Mesenchymal stem cell (in vitro differentiated cells and primary cell): ENCODE data around the gene MRTFA.

ENCODE experiments used
- DNase-seq: peaks from one replicate; pipeline ENCODE4 v3.0.0-alpha.2; 2013
- H2AFZ ChIP-seq: one replicate; pipeline ENCODE4 v1.6.1; 2013; ENCODE audit warnings: low read depth, mild to moderate bottlenecking, control low read depth, inconsistent platforms, low read length, moderate library complexity
- H2AK5ac ChIP-seq: 2 replicates; pipeline ENCODE4 v1.6.1; 2013; ENCODE audit warnings: low read length, moderate library complexity, mild to moderate bottlenecking, inconsistent platforms; ENCODE audit not compliant: severe bottlenecking
- H2BK120ac ChIP-seq: one replicate; pipeline ENCODE4 v1.6.1; 2013; ENCODE audit warnings: low read depth, mild to moderate bottlenecking, inconsistent platforms, low read length, moderate library complexity
- H2BK12ac ChIP-seq, 2 experiments: one replicate each; pipeline ENCODE4 v1.6.1; 2013; ENCODE audit warnings: inconsistent platforms in 2 of 2, low read length in 2 of 2, mild to moderate bottlenecking in 2 of 2, moderate library complexity in 2 of 2, control low read depth in 1 of 2
- H2BK15ac ChIP-seq: one replicate; pipeline ENCODE4 v1.6.1; 2013; ENCODE audit warnings: mild to moderate bottlenecking, low read depth, inconsistent platforms; ENCODE audit not compliant: poor library complexity, severe bottlenecking
- H2BK5ac ChIP-seq: 2 replicates; pipeline ENCODE4 v1.6.1; 2013; ENCODE audit warnings: low read depth, mild to moderate bottlenecking, low read length, control low read depth, inconsistent platforms; ENCODE audit not compliant: poor library complexity, severe bottlenecking
- H3K14ac ChIP-seq, 2 experiments: one replicate each; pipeline ENCODE4 v1.6.1; 2013; ENCODE audit warnings: inconsistent platforms in 2 of 2, low read length in 2 of 2, control low read depth in 1 of 2, mild to moderate bottlenecking in 1 of 2, moderate library complexity in 1 of 2
- H3K18ac ChIP-seq, 2 experiments: one replicate each; pipeline ENCODE4 v1.6.1; 2013; ENCODE audit warnings: inconsistent platforms in 2 of 2, low read length in 2 of 2, control low read depth in 1 of 2, low read depth in 1 of 2, mild to moderate bottlenecking in 1 of 2
- H3K23ac ChIP-seq, 2 experiments: one replicate each; pipeline ENCODE4 v1.6.1; 2013; ENCODE audit warnings: inconsistent platforms in 2 of 2, low read length in 2 of 2, mild to moderate bottlenecking in 2 of 2, moderate library complexity in 2 of 2, control low read depth in 1 of 2
- H3K27ac ChIP-seq: 2 replicates; pipeline ENCODE4 v1.5.1; 2013; ENCODE audit warnings: mild to moderate bottlenecking, moderate library complexity, low read length, control low read depth, inconsistent platforms; ENCODE audit not compliant: poor library complexity, severe bottlenecking
- H3K27me3 ChIP-seq, 2 experiments: 2 replicates each; pipeline versions ENCODE4 v1.6.1 to v1.7.0; 2013; ENCODE audit warnings: low read length in 2 of 2, mild to moderate bottlenecking in 2 of 2, moderate library complexity in 2 of 2, control low read depth in 1 of 2, inconsistent platforms in 1 of 2; ENCODE audit not compliant: control insufficient read depth in 1 of 2, insufficient read depth in 1 of 2
- H3K36me3 ChIP-seq, 2 experiments: 2 replicates each; pipeline versions ENCODE4 v1.6.1 to v1.7.0; 2013; ENCODE audit warnings: low read length in 2 of 2, control low read depth in 1 of 2, inconsistent platforms in 1 of 2, low read depth in 1 of 2, mild to moderate bottlenecking in 1 of 2; ENCODE audit not compliant: insufficient read depth in 2 of 2, control insufficient read depth in 1 of 2
- H3K4ac ChIP-seq, 2 experiments: one replicate each; pipeline ENCODE4 v1.6.1; 2013; ENCODE audit warnings: inconsistent platforms in 2 of 2, low read length in 2 of 2, mild to moderate bottlenecking in 2 of 2, moderate library complexity in 2 of 2, control low read depth in 1 of 2, low read depth in 1 of 2
- H3K4me1 ChIP-seq: 2 replicates; pipeline ENCODE4 v1.6.1; 2013; ENCODE audit warnings: low read depth, low read length, control low read depth; ENCODE audit not compliant: control insufficient read depth, insufficient read depth
- H3K4me2 ChIP-seq: 2 replicates; pipeline ENCODE4 v1.6.1; 2013; ENCODE audit warnings: low read length, mild to moderate bottlenecking, inconsistent platforms; ENCODE audit not compliant: poor library complexity, severe bottlenecking
- H3K4me3 ChIP-seq, 2 experiments: 2 replicates each; pipeline versions ENCODE4 v1.5.1 to v1.7.0; 2013; ENCODE audit warnings: low read length in 2 of 2, mild to moderate bottlenecking in 2 of 2, control low read depth in 1 of 2, low read depth in 1 of 2; ENCODE audit not compliant: insufficient read depth in 1 of 2
- H3K79me1 ChIP-seq: replicated peaks from 2 replicates; pipeline ENCODE4 v1.6.1; 2013; ENCODE audit warnings: mild to moderate bottlenecking, control low read depth, low read length, inconsistent platforms; ENCODE audit not compliant: poor library complexity, severe bottlenecking
- H3K9ac ChIP-seq: 2 replicates; pipeline ENCODE4 v1.7.0; 2013; ENCODE audit warnings: mild to moderate bottlenecking, low read length, moderate library complexity
- H3K9me3 ChIP-seq: 2 replicates; pipeline ENCODE4 v1.7.0; 2013; ENCODE audit warnings: mild to moderate bottlenecking, low read length; ENCODE audit not compliant: control insufficient read depth
- H4K8ac ChIP-seq: one replicate; pipeline ENCODE4 v1.6.1; 2013; ENCODE audit warnings: inconsistent platforms, mild to moderate bottlenecking, low read length, moderate library complexity
- H4K91ac ChIP-seq: one replicate; pipeline ENCODE4 v1.6.1; 2013; ENCODE audit warnings: mild to moderate bottlenecking, low read length, inconsistent platforms
- WGBS: methylation state at CpG from one replicate; pipeline ENCODE4 v1.1.7; 2013; ENCODE audit warnings: mixed read lengths; 5-methylcytosine and 5-hydroxymethylcytosine counted together

Gene MRTFA

GRCh38 chr22:40560994-40561515 lies 75.5 kb downstream of the MRTFA start:
- Histone ChIP-seq H4K8ac (no peak overlapping the region), H3K4me1 (peaks cover 6% of the 10 kb centered on the region), H3K4me3 (no peak overlapping the region), H3K4me2 (no peak overlapping the region), H3K9me3 (no peaks in the 10 kb centered on the region), H4K91ac (no peak overlapping the region), H2AFZ (no peak overlapping the region), H2BK12ac (no peak overlapping the region), H3K23ac (no peak overlapping the region), H3K36me3 (peaks cover 0 to 4% of the 10 kb centered on the region in 2 experiments), H3K9ac (no peak overlapping the region), H2BK5ac (no peak overlapping the region), H3K4ac (no peak overlapping the region), H2BK120ac (no peak overlapping the region), H3K27ac (no peak overlapping the region), H3K27me3 (no peaks in the 10 kb centered on the region), H2AK5ac (no peak overlapping the region), H3K18ac (no peak overlapping the region), H3K14ac (no peak overlapping the region), H2BK15ac (no peak overlapping the region), H3K79me1 (peaks cover 11% of the 10 kb centered on the region)
- WGBS: 98% methylated on average over 2 of the region's 2 CpGs
- DNase-seq: no peak

GRCh38 chr22:40560551-40560950 lies 76.0 kb downstream of the MRTFA start:
- H3K18ac ChIP-seq: peak overlapping the region in 1 of 2 experiments; percentile 61
- H3K9me3 ChIP-seq: no peaks in the 10 kb centered on the region
- H3K27ac ChIP-seq: peak overlapping the region; percentile 32
- no peak overlapping the region for H2BK120ac ChIP-seq
- H3K23ac ChIP-seq: no peak overlapping the region
- peaks cover 0 to 4% of the 10 kb centered on the region in 2 experiments for H3K36me3 ChIP-seq
- no peak overlapping the region for H2BK5ac ChIP-seq
- H3K4me3 ChIP-seq: peak overlapping the region in 1 of 2 experiments; percentile 2
- H2AK5ac ChIP-seq: no peak overlapping the region
- H3K14ac ChIP-seq: peak overlapping the region in 1 of 2 experiments; percentile 46
- H2BK12ac ChIP-seq: no peak overlapping the region
- no peak overlapping the region for H3K4ac ChIP-seq
- no peak overlapping the region for H4K8ac ChIP-seq
- WGBS: 96% methylated on average over 3 of the region's 3 CpGs
- no peak overlapping the region for H2AFZ ChIP-seq
- peaks cover 10% of the 10 kb centered on the region for H3K79me1 ChIP-seq
- peaks cover 6% of the 10 kb centered on the region for H3K4me1 ChIP-seq
- no peak overlapping the region for H2BK15ac ChIP-seq
- H3K4me2 ChIP-seq: no peak overlapping the region
- H4K91ac ChIP-seq: no peak overlapping the region
- no peak for DNase-seq
- H3K27me3 ChIP-seq: no peaks in the 10 kb centered on the region
- H3K9ac ChIP-seq: peak overlapping the region; percentile 50

GRCh38 chr22:40557972-40558371 lies 78.5 kb downstream of the MRTFA start:
- Histone ChIP-seq H2BK120ac (no peak overlapping the region), H2AK5ac (no peak overlapping the region), H3K4ac (no peak overlapping the region), H3K27ac (no peak overlapping the region), H3K14ac (no peak overlapping the region), H3K79me1 (peaks cover 21% of the 10 kb centered on the region), H2AFZ (no peak overlapping the region), H4K91ac (no peak overlapping the region), H2BK12ac (no peak overlapping the region), H3K4me3 (no peak overlapping the region), H4K8ac (no peak overlapping the region), H2BK5ac (no peak overlapping the region), H3K4me1 (peaks cover 5% of the 10 kb centered on the region), H3K36me3 (peaks cover 8 to 11% of the 10 kb centered on the region in 2 experiments), H3K4me2 (no peak overlapping the region), H3K27me3 (no peaks in the 10 kb centered on the region), H3K9ac (no peak overlapping the region), H3K18ac (no peak overlapping the region), H3K9me3 (no peaks in the 10 kb centered on the region), H3K23ac (no peak overlapping the region), H2BK15ac (no peak overlapping the region)
- 97% methylated on average over 2 of the region's 2 CpGs for WGBS
- no peak for DNase-seq

- H3K14ac ChIP-seq: no peak overlapping the region
- no peak overlapping the region for H3K23ac ChIP-seq
- H3K4ac ChIP-seq: no peak overlapping the region
- H3K27me3 ChIP-seq: no peaks in the 10 kb centered on the region
- no peak overlapping the region for H2BK5ac ChIP-seq
- peaks cover 15 to 18% of the 10 kb centered on the region in 2 experiments for H3K36me3 ChIP-seq
- H2BK15ac ChIP-seq: no peak overlapping the region
- no peak overlapping the region for H3K9ac ChIP-seq
- no peak overlapping the region for H4K91ac ChIP-seq
- no peak overlapping the region for H3K4me3 ChIP-seq
- H3K18ac ChIP-seq: no peak overlapping the region
- no peak for DNase-seq
- 75% methylated on average over 1 of the region's 1 CpG for WGBS
- no peaks in the 10 kb centered on the region for H3K9me3 ChIP-seq
- H3K79me1 ChIP-seq: peaks cover 29% of the 10 kb centered on the region
- peaks cover 6% of the 10 kb centered on the region for H3K4me1 ChIP-seq
- no peak overlapping the region for H2AK5ac ChIP-seq
- H4K8ac ChIP-seq: no peak overlapping the region
- no peak overlapping the region for H3K27ac ChIP-seq
- H2BK12ac ChIP-seq: no peak overlapping the region
- no peak overlapping the region for H2BK120ac ChIP-seq
- no peak overlapping the region for H2AFZ ChIP-seq
- no peak overlapping the region for H3K4me2 ChIP-seq
Observed at GRCh38 chr22:40556641-40557040, 79.9 kb downstream of the MRTFA start.
